HG03558 (cell line): Measurements from ENCODE around the gene ACAP1.
"Not testable (repeated sequence)": the region's sequence is repeated elsewhere in the genome, so short reads cannot be mapped to it uniquely, and the experiment has no call there.

Experiments
- ATAC-seq: cut with Tn5 transposase; IDR thresholded peaks from one replicate; pipeline ENCODE4 v1.9.1; 2021; ENCODE audit warnings: moderate number of reproducible peaks; ENCODE audit not compliant: unreplicated experiment; ENCODE audit errors: extremely low read depth

Gene ACAP1

GRCh38 chr17:7351665-7352502 is 15.6 kb downstream of the ACAP1 start, which contains the start of gene KCTD11:
KCTD11 (plus strand) TSS chr17:7352162.
- peak; percentile 39 for ATAC-seq

- no peak for ATAC-seq
Observed at GRCh38 chr17:7352503-7352889, 16.2 kb downstream of the ACAP1 start.

- no peak for ATAC-seq
Observed at GRCh38 chr17:7352910-7353635, 16.7 kb downstream of the ACAP1 start.

GRCh38 chr17:7354262-7354843 is 18.0 kb downstream of the ACAP1 start:
- no peak for ATAC-seq

- ATAC-seq = no peak
Observed at GRCh38 chr17:7355053-7355452, 18.7 kb downstream of the ACAP1 start, which contains the start of gene TMEM95. TMEM95 (plus strand) TSS chr17:7355156; CDS start chr17:7355205, 49 bp downstream.

- no peak for ATAC-seq
Observed at GRCh38 chr17:7355573-7355972, 19.2 kb downstream of the ACAP1 start.

GRCh38 chr17:7356072-7356549 is 19.8 kb downstream of the ACAP1 start:
- ATAC-seq = no peak

- ATAC-seq = no peak
Observed at GRCh38 chr17:7356756-7357155, 20.4 kb downstream of the ACAP1 start.

- ATAC-seq = no peak
Observed at GRCh38 chr17:7357381-7357780, 21.1 kb downstream of the ACAP1 start.

- ATAC-seq = no peak
Observed at GRCh38 chr17:7361906-7362305, 25.6 kb downstream of the ACAP1 start.

- ATAC-seq = no peak
Observed at GRCh38 chr17:7363311-7363710, 27.0 kb downstream of the ACAP1 start.

- ATAC-seq = not testable (repeated sequence)
Observed at GRCh38 chr17:7365963-7366362, 29.6 kb downstream of the ACAP1 start.

- ATAC-seq = no peak
Observed at GRCh38 chr17:7367083-7367482, 30.8 kb downstream of the ACAP1 start.

- ATAC-seq = no peak
Observed at GRCh38 chr17:7367918-7368598, 31.7 kb downstream of the ACAP1 start.

- not testable (repeated sequence) for ATAC-seq
Observed at GRCh38 chr17:7368599-7368994, 32.3 kb downstream of the ACAP1 start.

- no peak for ATAC-seq
Observed at GRCh38 chr17:7369825-7370224, 33.5 kb downstream of the ACAP1 start.

- ATAC-seq = no peak
Observed at GRCh38 chr17:7370853-7371252, 34.5 kb downstream of the ACAP1 start.

- ATAC-seq = no peak
Observed at GRCh38 chr17:7374353-7374752, 38.0 kb downstream of the ACAP1 start.

- no peak for ATAC-seq
Observed at GRCh38 chr17:7379134-7379533, 42.8 kb downstream of the ACAP1 start.

GRCh38 chr17:7380321-7380720 is 44.0 kb downstream of the ACAP1 start:
- ATAC-seq = no peak
